ENCODE results near the gene HNRNPDL. TPM values are rescaled to one million over a fixed set of nuclear protein-coding genes. Genes with fewer than 3 reads are reported as not detected.
A peak's percentile ranks its signal among the peaks of the same experiment; 100 is the strongest.

Gene HNRNPDL
- total and polyA plus RNA-seq, 2 of the 4 experiments (the other 2 are of a cell fraction): 52.9 to 276 TPM

GRCh38 chr4:82373816-82374625 is 56.2 kb downstream of the HNRNPDL start, which contains the start of gene HNRNPD:
Gene HNRNPD (minus strand): TSS chr4:82373991. CDS start chr4:82373678, 313 bp downstream.
- Histone ChIP-seq H2BK20ac (ENCODE audit: low read depth, low read length) (no peak within 1 kb of the TSS), H2AK9ac (replicated peaks; ENCODE audit: low read depth, low read length, poor library complexity) (peak within 1 kb of the TSS; percentile 98), H3K79me1 (ENCODE audit: low read depth in 1 of 2, low read length in 2 of 2) (peaks cover 11 to 38% of the 10 kb centered on the region in 2 experiments), H4K20me1 (ENCODE audit: insufficient read depth, low read length) (peaks cover 46% of the 10 kb centered on the region), H3K27me3 (ENCODE audit: control insufficient read depth, insufficient read depth, low read length) (no peaks in the 10 kb centered on the region), H3K14ac (replicated peaks; ENCODE audit: low read depth, low read length) (peak within 1 kb of the TSS; percentile 89), H2AFZ (replicated peaks; ENCODE audit: low read length, poor library complexity) (peak within 1 kb of the TSS; percentile 94), H3K4ac (ENCODE audit: low read depth, low read length) (peak within 1 kb of the TSS; percentile 89), H3K9me1 (ENCODE audit: insufficient read depth, low read length) (peaks cover 4% of the 10 kb centered on the region; the same call in 1 of the 2 replicates), H4K8ac (ENCODE audit: low read depth in 2 of 2, low read length in 2 of 2) (peak within 1 kb of the TSS; percentile 77 to 85), H3K56ac (ENCODE audit: extremely low read depth, insufficient read depth, low read length) (peak within 1 kb of the TSS; percentile 84), H4K5ac (ENCODE audit: low read depth, low read length) (peak within 1 kb of the TSS; percentile 59), H3K27ac (ENCODE audit: insufficient read depth, low read length) (peak within 1 kb of the TSS; percentile 92), H2BK5ac (ENCODE audit: low read depth, low read length, poor library complexity, severe bottlenecking) (peak within 1 kb of the TSS; percentile 92), H3K18ac (ENCODE audit: low read depth, low read length) (peak within 1 kb of the TSS; percentile 45; the same call in 1 of the 2 replicates), H3K4me2 (ENCODE audit: low read depth, low read length) (peak within 1 kb of the TSS; percentile 94), H2AK5ac (ENCODE audit: low read depth, low read length) (peak within 1 kb of the TSS; percentile 90), H3K4me3 (ENCODE audit: insufficient read depth, low read depth, low read length) (peak within 1 kb of the TSS; percentile 83), H2BK120ac (ENCODE audit: low read depth, low read length) (peak within 1 kb of the TSS; percentile 16; the same call in 1 of the 2 replicates), H3K9me3 (ENCODE audit: control insufficient read depth, insufficient read depth, low read length) (no peaks in the 10 kb centered on the region), H3K4me1 (ENCODE audit: control insufficient read depth, insufficient read depth, low read length) (no peaks in the 10 kb centered on the region), H3K23ac (ENCODE audit: low read depth, low read length) (peak within 1 kb of the TSS; percentile 92), H2BK15ac (ENCODE audit: low read depth, low read length) (no peak within 1 kb of the TSS; the same call in 2 of the 3 replicates), H3K9ac (ENCODE audit: low read depth, low read length) (peak within 1 kb of the TSS; percentile 96), H3K36me3 (ENCODE audit: control insufficient read depth, insufficient read depth, low read length) (peaks cover 3% of the 10 kb centered on the region; the same call in 1 of the 2 replicates), H4K91ac (ENCODE audit: insufficient read depth, low read depth, low read length) (peak within 1 kb of the TSS; percentile 84)
- DNase-seq: peak; percentile 100
- intact Hi-C loops (cut with micrococcal nuclease): loop anchor here (1.0 kb wide), 2 partner anchors 49 to 55 kb away; no protein-coding TSS in a partner anchor
- WGBS, 2 experiments (ENCODE audit: extremely low coverage in 2 of 2, insufficient read length in 1 of 2): 0% methylated on average over 20 of the region's 83 CpGs; no CpG with 5 or more reads in 1 of the 2 experiments
- POLR2A ChIA-PET (ENCODE audit: unreplicated experiment): interaction anchor here (0.6 kb wide), 1 partner anchor 10 kb away, joined by 4 read pairs; no protein-coding TSS in a partner anchor
- in situ Hi-C loops (cut with MboI; ENCODE audit: low sequenced_read_pairs): no loop called here
- CTCF ChIA-PET: interaction anchor here (0.8 to 1.0 kb wide), 2 partner anchors 13 to 55 kb away, joined by 3 read pairs; no protein-coding TSS in a partner anchor
- peak; percentile 90 for ATAC-seq (ENCODE audit: low read depth)
- no TSS peak for BruUV-seq (replicated peaks)
- dilution Hi-C loops (cut with HindIII; ENCODE audit: low sequenced_read_pairs, unreplicated experiment): no loop called here
- TF ChIP-seq RCOR1 (IDR thresholded peaks at IDR 0.05; ENCODE audit: insufficient replicate concordance, low read length): peak; percentile 8
- peak; percentile 98; the same call in 1 of the 2 replicates for TF ChIP-seq MAZ (IDR thresholded peaks at IDR 0.05; ENCODE audit: borderline replicate concordance, low read depth, low read length)
- TF ChIP-seq USF2 (IDR thresholded peaks at IDR 0.05; ENCODE audit: low read depth, low read length): peak; percentile 97
- TF ChIP-seq RAD21 (IDR thresholded peaks at IDR 0.05; ENCODE audit: low read length): no peak
- no peak for TF ChIP-seq CTCF (conservative IDR thresholded peaks at IDR 0.05; ENCODE audit: low read depth, low read length)
- TF ChIP-seq BHLHE40 (IDR thresholded peaks at IDR 0.05; ENCODE audit: low read depth, low read length): peak; percentile 89
- TF ChIP-seq CHD1 (IDR thresholded peaks at IDR 0.05; ENCODE audit: low read depth, low read length): no peak; the same call in 1 of the 2 replicates
- TF ChIP-seq POLR2A (IDR thresholded peaks at IDR 0.05; ENCODE audit: low read depth, low read length): peak; percentile 83
- no peak for TF ChIP-seq SMC3 (IDR thresholded peaks at IDR 0.05; ENCODE audit: low read depth, low read length)
- TF ChIP-seq FOS (IDR thresholded peaks at IDR 0.05; ENCODE audit: low read depth, low read length): no peak; the same call in 1 of the 2 replicates
- peak; percentile 52 for TF ChIP-seq CEBPB (IDR thresholded peaks at IDR 0.05; ENCODE audit: low read depth, low read length)
- no peak for TF ChIP-seq RFX5 (IDR thresholded peaks at IDR 0.05; ENCODE audit: low read depth, low read length)
- 0 out of 2 replicates have a peak, but pooled peaks have one; percentile 17 for TF ChIP-seq ELK1 (IDR thresholded peaks at IDR 0.05; ENCODE audit: borderline replicate concordance, low read depth, low read length)

Measured in IMR-90 (cell line).